GM19351 (cell line): ENCODE measurements around the gene LRRC18.

Source experiments
- ATAC-seq: cut with Tn5 transposase; IDR thresholded peaks from one replicate; pipeline ENCODE4 v1.9.1; 2021; ENCODE audit warnings: mild to moderate bottlenecking, moderate library complexity; ENCODE audit not compliant: unreplicated experiment

Gene LRRC18

DNA sequence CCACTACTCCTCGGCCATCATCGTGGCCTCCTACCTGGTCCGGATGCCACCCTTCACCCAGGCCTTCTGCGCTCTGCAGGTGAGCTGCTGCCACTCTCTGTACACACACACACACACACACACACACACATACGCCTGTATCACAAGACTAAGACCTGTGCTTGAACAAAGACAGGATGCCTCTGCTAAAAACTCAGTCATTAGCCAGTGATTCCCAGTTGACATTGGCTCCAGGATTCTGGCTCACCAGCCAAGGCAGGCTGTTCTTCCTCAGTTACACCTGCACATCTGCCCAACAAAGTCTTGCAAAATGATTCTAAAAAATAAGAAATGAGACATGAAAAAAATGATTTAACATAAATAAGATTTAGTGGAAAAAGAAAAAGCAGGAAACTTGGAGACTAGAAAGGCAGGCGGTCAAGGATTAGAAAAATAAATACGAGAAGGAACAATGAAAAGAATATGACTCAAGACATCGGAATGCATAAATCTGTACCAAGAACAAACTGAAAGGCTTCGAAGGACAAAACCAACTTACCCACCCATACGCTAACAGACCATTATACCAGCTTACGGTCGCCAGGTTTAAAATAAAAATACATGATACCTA, 7.4 kb upstream of the LRRC18 start:
- no peak for ATAC-seq

DNA sequence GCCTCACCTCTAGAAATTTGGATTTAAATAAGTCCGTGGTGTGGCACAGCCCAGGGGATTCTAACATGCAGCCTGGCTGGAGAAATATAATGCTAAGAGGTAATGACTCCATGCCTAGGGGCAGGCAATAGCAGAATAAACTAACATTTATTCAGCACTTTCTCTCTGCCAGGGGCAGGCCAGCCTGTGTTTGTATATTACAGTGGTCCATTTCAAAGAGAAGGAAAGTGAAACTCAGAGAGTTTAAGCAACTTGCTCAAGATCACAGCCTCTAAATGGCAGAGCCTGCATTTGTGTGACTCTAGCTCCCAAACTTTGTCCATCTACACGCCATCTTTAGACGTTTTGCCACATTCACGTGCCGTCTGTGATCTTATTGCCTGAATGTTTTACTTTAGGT, 6.7 kb upstream of the LRRC18 start:
- ATAC-seq = no peak

DNA sequence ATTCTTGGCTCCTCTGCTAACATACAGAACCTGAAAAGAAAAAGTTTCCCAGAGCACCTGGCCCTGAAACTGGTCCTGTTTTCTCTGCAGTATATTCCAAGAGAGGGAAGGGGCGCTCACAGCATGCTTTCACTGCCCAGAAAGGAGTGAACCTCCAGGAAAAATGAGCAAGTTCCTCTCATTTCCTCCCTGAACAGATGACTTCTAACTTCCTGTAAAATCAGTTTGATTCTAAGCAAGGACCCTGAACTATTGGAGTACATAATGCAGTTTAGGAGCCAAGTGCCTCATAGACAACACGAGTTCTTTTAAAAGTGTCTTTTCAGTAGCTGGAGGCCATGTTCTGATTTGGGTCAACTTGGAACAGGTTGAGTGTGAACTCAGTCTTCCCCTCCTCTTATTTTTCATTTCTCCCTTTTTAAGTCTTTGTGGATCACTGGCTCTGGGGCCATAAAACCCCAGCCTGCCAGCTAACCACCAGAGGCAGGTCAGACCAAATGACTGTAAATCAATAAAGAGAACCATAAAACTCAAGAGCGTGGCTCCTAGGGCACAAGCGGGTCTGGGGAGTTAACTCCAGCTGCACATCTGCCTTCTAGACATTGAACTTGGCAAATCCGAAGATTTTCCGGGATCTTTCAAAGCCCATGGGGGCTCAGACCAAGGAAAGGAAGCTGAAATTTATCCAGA, 5.9 kb upstream of the LRRC18 start:
- no peak for ATAC-seq

GRCh38 chr10:48944171-48944570, 4.5 kb upstream of the LRRC18 start:
- no peak for ATAC-seq

DNA sequence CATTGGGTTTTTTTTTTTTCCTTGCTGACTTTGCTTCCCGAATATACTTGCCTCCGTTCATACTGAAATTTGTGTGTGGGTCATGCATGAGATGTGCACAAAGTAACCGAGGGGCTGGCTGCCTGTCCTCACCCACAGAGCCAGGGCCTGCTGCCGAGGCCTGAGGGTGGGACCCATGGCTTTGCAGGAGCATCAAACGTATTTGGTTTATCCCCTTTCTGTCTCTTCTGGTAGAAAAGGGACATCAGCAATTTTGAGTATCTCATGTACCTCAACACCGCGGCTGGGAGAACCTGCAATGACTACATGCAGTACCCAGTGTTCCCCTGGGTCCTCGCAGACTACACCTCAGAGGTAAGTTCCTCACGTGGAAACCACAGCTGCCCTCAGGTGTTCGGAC, 3.5 kb upstream of the LRRC18 start:
- ATAC-seq = no peak

DNA sequence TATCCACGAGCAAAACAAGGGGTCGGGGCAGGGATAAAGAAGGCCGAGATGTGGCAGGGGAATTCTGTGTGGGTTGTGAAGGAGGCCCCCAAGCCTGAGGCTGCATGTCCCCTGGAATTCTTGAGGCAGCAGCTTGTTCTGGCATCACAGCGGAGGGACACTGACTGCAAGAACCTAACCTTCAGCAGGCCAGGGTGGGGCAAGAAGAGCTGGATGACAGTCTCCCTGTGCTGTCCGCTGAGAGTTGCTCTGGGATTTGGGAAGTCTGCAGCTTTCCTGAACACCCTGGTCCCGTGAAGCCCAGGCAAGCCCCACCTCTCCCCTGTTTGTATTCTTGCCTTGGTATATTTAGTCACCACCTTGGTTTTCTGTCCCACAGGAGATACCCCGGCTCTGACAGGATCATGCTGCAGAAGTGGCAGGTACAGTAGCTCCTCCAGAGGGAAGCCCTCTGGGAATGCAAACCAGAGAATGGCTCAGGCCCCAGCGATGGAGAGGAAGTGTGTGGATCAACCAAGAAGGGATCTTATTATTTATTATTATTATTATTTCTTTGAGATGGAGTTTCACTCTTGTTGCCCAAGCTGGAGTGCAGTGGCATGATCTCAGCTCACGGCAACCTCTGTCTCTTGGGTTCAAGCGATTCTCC, 1.9 kb upstream of the LRRC18 start:
- ATAC-seq = no peak

GRCh38 chr10:48940958-48941357, 1.3 kb upstream of the LRRC18 start:
- ATAC-seq = no peak

DNA sequence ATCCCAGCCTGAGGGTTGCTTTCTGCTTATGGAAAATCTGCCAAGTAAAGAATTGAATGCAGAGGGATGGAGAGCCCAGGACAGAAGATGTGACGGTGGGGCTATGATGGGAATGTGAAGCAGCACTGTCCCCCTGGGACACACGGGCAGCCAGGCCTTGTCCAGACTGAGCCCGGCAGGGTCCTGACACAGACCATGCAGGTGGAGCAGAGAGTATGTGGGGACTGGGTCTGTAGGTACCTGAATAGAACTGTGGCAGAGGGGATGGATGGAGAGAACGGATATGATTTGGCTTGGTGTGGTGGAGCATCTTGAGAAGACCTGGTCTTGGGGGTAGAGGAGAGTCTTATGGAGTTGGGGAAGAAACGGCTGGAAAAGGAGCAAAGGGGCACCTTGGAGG, 732 bp upstream of the LRRC18 start:
- ATAC-seq = no peak

DNA sequence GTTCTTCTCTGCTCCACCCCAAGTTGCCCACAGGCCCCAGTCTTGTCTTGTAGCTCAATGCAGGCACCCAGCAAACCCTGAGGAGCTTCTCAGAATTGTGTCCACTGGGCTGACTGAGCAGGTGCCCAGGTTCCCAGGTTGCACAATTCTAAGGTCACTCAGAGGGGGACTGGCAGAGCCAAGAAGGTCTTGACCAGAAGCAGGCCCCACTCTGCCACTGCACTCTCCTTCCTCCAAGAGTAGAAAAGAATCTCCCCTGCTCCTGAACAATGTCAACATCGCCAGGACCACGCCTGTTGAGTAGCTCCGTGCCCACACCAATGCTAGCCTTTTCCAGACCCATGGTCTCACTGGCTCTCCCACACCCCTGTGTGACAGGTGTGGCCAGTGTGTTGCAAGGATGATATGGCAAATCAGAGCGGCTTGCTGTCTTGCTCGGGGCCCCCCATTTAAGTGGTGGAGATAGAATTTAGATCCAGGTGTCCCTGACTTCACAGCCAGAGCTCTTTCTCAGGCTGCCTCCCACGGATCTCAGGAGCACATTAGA, 577 bp downstream of the LRRC18 start:
- ATAC-seq = no peak

DNA sequence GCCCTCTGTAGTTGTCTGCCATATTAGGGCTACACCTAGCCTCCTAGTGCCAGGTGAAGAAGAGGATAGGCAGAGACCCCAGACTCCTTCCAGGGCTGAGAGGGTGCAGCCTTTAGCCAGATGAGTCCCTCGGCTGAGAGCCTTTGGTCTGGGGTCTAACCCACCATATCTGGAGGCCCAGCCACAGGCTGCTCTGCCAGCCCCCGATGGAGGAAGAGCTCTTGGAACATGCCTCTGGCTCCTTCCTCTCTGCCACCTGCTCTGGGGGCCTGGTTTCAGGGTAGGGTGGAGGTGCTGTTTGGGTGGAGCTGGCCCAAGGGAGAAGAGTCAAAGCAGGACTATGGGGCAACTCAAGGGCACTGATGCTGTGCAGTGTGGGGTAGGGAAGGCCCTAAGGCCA, 1.4 kb downstream of the LRRC18 start:
- no peak for ATAC-seq

GRCh38 chr10:48937796-48938195, 1.8 kb downstream of the LRRC18 start:
- no peak for ATAC-seq

DNA sequence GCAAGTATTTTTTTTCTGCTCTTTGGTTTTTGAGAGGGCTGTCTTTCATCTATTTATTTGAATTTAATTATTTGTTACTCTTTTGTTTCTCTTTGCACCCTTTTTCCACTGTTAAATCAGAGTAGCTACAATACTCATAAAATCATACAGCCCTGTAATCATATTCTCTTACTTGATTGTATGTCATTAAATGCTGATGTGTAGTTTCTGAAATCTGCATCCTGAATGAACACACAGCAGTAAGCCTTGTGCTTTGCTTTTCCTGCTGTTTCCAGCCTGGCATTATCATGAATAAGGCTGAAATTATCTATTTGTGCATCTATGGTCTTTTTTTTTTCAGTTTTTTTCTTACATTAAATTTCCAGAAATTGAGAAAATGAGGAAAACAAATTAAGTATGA, 4.1 kb downstream of the LRRC18 start:
- ATAC-seq = no peak

DNA sequence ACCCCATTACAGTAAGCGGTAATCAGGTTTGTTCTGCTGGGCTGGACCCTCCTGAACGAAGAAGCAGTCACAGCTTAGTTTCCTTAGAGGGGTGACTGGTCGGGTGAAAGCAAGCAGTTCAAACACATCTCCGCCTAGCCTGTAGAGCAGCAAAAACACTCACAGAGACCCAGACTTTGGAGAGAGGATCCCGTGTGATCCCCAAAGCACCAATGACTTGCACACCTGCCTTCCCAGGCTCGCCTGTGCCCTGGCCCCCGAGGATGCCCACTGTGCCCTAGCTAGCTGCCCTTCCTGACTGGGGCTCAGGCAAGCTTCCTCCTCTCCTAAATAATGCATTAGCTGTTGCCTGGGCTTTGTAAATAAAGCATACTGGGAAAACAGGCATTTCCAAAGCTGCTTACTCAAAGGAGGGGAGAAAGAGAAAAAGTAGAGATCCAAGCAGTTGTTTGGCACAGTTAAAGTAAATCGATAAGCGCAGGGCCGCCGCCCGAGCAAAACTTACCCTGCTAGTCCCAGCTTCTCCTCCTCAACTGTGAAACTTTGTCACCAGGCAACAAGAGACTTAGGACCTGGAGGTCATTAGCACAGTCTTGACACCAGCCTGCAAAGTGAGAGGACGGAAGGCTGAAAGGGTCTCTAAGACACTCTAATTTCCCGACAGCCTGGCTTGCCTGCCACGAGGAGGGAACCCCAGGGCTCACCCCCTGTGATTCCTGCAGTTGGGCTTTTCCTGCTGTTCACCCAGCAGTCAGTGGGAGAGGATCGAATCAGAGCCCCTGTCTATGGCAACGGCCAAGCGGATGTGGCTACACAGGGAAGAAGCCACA, 4.8 kb downstream of the LRRC18 start:
- ATAC-seq = no peak

DNA sequence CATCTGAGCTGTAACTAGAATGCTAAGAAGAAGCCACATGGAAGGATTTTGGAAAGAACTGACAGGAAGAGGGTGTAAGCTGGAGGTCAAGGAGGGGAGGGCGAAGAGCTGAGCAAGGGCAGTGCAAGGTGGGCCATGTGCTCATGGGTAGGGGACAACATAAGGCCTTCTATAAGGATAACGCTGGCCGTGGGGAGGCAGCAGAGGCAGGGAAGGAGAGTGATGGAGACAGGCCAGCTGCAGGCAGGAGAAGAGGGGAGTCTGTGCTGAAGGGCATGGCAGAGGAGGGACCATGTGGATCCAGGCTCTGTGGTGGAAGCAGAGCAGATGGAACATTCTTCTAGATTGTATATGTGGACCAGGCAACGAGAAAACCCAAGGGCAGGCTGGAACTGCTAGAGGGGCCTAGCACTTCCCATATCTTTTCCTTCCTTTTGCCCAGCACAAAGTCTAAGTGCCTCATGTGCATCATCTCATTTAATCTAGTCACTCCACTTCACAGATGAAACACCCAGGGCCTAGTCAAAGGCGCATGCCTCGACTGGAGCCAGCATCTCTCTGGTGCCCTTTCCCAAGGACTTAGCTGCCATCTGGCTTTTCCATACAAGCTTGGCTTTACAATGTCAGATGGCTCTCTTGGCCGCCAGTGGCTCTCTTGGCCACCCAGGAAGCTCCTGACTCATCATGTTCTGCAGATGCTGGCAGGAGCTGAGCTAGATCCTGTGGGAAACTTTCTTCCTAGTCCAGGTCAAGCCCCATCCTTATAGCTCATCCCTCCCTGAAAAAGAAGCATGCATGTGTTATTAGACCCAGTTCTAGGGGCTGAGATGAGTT, 6.6 kb downstream of the LRRC18 start:
- no peak for ATAC-seq

DNA sequence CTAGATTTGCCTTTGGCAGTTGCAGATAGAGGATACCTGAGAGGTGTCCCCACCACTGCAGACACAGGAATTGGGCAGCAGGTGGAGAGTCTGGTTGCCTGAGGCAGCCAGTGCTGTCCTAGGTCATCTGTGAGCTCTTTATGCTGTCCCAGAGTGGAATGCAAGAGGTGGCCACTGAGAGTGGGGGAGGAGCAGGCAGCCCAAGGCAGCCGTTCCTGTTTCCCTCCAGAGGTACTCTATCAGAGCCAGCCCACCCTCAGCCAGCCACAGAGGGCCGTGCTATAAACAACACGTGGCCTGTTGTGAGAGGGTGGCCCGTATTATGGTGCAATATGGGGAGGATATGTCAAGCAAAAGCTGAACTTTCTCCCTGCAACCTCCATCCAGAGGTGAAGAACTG, 8.5 kb downstream of the LRRC18 start:
- no peak for ATAC-seq

GRCh38 chr10:48929413-48929990, 10.1 kb downstream of the LRRC18 start:
- ATAC-seq = no peak

DNA sequence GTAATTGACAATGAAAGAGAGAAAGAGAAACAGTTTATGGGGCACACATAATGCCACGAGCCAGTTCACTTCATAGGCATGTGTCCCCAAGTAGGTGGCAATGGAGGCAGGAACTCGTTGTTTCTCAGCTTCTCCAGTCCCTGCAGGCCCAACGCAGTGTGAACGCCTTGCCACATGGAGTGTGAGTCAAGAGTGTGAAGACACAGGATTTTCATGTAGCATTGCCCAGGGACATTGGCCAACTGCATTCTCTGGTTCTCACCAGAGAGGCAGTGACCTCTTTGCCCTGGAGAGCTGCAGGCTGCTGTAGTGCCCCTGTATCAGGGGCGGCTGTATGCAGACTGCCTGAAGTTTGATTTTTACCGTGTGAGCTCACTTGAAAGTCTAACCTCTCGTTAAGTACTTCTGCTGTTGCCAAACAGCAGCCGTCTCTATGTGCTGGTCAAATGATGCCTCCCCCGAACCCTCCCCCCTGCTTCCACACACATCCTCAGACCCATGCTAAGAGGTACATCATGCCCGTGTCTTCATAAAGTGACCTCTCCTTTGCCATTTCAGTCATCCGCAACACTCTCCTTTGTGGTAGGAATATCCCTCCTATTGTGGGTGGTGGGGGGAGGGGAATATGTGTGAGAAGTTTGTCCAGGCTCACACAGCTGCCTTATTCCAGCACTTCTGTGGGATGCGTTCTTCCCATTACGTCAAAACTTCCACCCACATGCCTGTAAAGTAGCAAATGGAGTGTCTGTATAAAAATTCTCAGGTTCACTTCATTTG, 12.7 kb downstream of the LRRC18 start:
- no peak for ATAC-seq

DNA sequence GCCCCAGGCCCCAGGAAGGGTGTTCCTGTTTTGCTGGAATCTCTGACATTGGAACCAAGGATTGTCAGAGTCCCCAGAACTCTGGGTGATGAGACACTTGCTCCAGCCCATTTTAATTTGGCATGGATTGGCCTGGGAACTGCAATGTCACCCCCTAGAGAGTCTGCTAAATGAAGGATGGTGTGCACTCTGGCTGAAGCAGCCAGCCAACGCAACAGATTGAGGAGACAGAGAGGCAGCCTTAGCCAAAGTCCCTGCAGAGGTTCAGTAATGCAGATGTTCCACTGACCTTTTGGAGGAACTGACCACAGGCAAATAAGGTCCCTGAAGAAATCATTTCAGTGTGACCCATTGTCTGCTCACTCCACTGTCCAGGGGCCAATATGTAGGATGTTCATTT, 13.4 kb downstream of the LRRC18 start:
- ATAC-seq = no peak

DNA sequence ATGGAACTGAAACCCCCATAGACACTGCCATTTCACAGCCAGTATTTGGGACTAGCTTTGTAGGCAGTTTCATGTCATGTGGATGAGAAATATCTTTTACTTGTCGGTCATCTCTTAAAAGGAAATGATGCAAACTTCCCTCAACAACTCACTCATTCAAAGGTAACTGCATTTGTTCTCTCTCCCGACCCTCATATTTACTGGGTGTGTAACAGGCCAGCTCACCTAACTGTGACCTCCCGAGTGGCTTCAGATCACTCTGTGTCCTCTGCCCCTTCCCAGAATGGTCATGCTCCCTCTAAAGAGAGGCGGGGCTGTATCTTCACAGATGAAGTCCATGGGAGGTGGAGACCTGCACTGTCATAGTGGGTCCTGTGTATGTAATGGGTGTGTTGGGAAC, 14.7 kb downstream of the LRRC18 start:
- ATAC-seq = no peak
